ENCODE results near the gene CDH23. TPM values are rescaled to one million over a fixed set of nuclear protein-coding genes. Genes with fewer than 3 reads are reported as not detected.

CDH23 gene
- total RNA-seq, 1 donor from 2014 or later: 0.29 TPM

GRCh38 chr10:71844084-71844483 lies 447.4 kb downstream of the CDH23 start:
- Mint-ChIP-seq H3K27me3 (no peaks in the 10 kb centered on the region), H3K9me3 (no peaks in the 10 kb centered on the region), H3K27ac (no peak overlapping the region), H3K4me3 (no peak overlapping the region), H3K4me1 (peaks cover 86% of the 10 kb centered on the region), H3K36me3 (ENCODE audit: low read depth) (peaks cover 1% of the 10 kb centered on the region)
- ChIA-PET CTCF (no interaction called here), POLR2A (no interaction called here)
- TF ChIP-seq CTCF (IDR thresholded peaks at IDR 0.05): no peak
- ATAC-seq (ENCODE audit: low read depth) (no peak), DNase-seq (no peak)
- intact Hi-C loops (cut with micrococcal nuclease): no loop called here

DNA sequence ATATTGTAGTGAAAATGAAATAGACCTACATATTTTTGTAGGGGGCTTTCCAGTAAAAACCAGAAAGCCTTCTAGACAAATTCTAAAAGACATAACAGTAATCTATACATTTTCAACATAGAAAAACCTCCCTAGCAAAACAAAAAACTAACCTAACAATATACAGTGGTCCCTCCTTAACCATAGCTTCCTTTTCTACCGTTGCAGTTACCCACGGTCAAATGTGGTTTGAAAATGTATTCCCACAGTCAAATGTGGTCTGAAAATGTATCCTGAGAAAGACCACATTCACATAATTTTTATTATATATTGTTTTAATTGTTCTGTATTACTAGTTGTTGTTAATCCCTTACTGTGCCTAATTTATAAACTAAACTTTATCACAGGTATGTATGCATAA lies 448.0 kb downstream of the CDH23 start:
- DNase-seq (no peak), ATAC-seq (ENCODE audit: low read depth) (no peak)
- ChIA-PET POLR2A (interaction anchor here (1.1 to 1.5 kb wide), 2 partner anchors 9 to 468 kb away, joined by 3 read pairs; no protein-coding TSS in a partner anchor), CTCF (no interaction called here)
- no peak overlapping the region for H3K27ac Mint-ChIP-seq
- no peak overlapping the region for H3K4me3 Mint-ChIP-seq
- H3K4me1 Mint-ChIP-seq: peaks cover 86% of the 10 kb centered on the region
- no peaks in the 10 kb centered on the region for H3K9me3 Mint-ChIP-seq
- intact Hi-C loops (cut with micrococcal nuclease): no loop called here
- TF ChIP-seq CTCF (IDR thresholded peaks at IDR 0.05): no peak
- H3K27me3 Mint-ChIP-seq: no peaks in the 10 kb centered on the region
- peaks cover 1% of the 10 kb centered on the region for H3K36me3 Mint-ChIP-seq (ENCODE audit: low read depth)

- H3K36me3 Mint-ChIP-seq (ENCODE audit: low read depth): peaks cover 6% of the 10 kb centered on the region
- ATAC-seq (ENCODE audit: low read depth) (no peak), DNase-seq (no peak)
- H3K4me1 Mint-ChIP-seq: peaks cover 86% of the 10 kb centered on the region
- H3K27me3 Mint-ChIP-seq: no peaks in the 10 kb centered on the region
- POLR2A ChIA-PET: interaction anchor here (0.7 to 1.5 kb wide), 3 partner anchors 10 to 469 kb away, joined by 3 to 5 read pairs (median 3); no protein-coding TSS in a partner anchor
- TF ChIP-seq CTCF (IDR thresholded peaks at IDR 0.05): no peak
- no peak overlapping the region for H3K4me3 Mint-ChIP-seq
- intact Hi-C loops (cut with micrococcal nuclease): no loop called here
- H3K27ac Mint-ChIP-seq: peak overlapping the region; percentile 46
- H3K9me3 Mint-ChIP-seq: no peaks in the 10 kb centered on the region
- CTCF ChIA-PET: no interaction called here
These were observed 449.0 kb downstream of the CDH23 start for GRCh38 chr10:71845410-71846405.

DNA sequence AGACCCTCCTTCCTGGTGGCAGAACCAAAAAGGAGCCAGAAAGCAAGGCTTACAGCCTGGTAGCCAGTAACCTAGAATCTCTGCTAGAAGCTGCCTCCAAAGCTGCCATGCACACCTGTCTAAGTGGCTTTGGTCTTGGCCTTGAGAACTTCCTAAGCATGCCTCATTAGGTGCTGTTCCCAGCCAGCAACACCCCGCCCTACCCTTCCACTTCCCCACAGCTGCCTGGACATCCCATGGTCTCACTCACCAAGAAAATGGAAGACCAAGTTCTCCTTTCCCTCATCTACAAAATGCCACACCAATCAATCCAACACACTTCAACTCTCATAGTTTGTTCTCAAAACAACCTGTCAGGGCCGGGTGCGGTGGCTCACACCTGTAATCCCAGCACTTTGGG lies 450.1 kb downstream of the CDH23 start:
- intact Hi-C loops (cut with micrococcal nuclease): no loop called here
- TF ChIP-seq CTCF (IDR thresholded peaks at IDR 0.05): no peak
- Mint-ChIP-seq H3K9me3 (no peaks in the 10 kb centered on the region), H3K27ac (no peak overlapping the region), H3K36me3 (ENCODE audit: low read depth) (peaks cover 8% of the 10 kb centered on the region), H3K27me3 (no peaks in the 10 kb centered on the region), H3K4me3 (no peak overlapping the region), H3K4me1 (peaks cover 86% of the 10 kb centered on the region)
- DNase-seq (no peak), ATAC-seq (ENCODE audit: low read depth) (no peak)
- ChIA-PET POLR2A (interaction anchor here (0.6 to 5.7 kb wide), 3 partner anchors 8 to 406 kb away, joined by 5 to 125 read pairs (median 6); no protein-coding TSS in a partner anchor), CTCF (no interaction called here)

GRCh38 chr10:71847418-71847817 lies 450.7 kb downstream of the CDH23 start:
- H3K27me3 Mint-ChIP-seq: no peaks in the 10 kb centered on the region
- ChIA-PET POLR2A (interaction anchor here (0.6 to 5.7 kb wide), 2 partner anchors 9 to 24 kb away, joined by 6 to 125 read pairs; no protein-coding TSS in a partner anchor), CTCF (no interaction called here)
- no peak for TF ChIP-seq CTCF (IDR thresholded peaks at IDR 0.05)
- no peaks in the 10 kb centered on the region for H3K9me3 Mint-ChIP-seq
- DNase-seq: no peak
- H3K4me1 Mint-ChIP-seq: peaks cover 87% of the 10 kb centered on the region
- intact Hi-C loops (cut with micrococcal nuclease): no loop called here
- H3K36me3 Mint-ChIP-seq (ENCODE audit: low read depth): peaks cover 8% of the 10 kb centered on the region
- H3K4me3 Mint-ChIP-seq: no peak overlapping the region
- no peak overlapping the region for H3K27ac Mint-ChIP-seq
- no peak for ATAC-seq (ENCODE audit: low read depth)

All from activated B cell treated with CpG ODN at 0.5 μM for 24 hours (primary cell).